NOMO-1 treated with DMSO at 0.1 percent for 48 hours (cell line): Measurements from ENCODE around the gene UBE2G1.
A peak's percentile ranks its signal among the peaks of the same experiment; 100 is the strongest.
"Not testable (repeated sequence)": the region's sequence is repeated elsewhere in the genome, so short reads cannot be mapped to it uniquely, and the experiment has no call there.

Experiments used
- DNase-seq: peaks from one replicate; lab custom pipeline; 2025; ENCODE audit not compliant: unreplicated experiment; lab: John Stamatoyannopoulos, UW

Gene UBE2G1, protein sequence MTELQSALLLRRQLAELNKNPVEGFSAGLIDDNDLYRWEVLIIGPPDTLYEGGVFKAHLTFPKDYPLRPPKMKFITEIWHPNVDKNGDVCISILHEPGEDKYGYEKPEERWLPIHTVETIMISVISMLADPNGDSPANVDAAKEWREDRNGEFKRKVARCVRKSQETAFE

DNA sequence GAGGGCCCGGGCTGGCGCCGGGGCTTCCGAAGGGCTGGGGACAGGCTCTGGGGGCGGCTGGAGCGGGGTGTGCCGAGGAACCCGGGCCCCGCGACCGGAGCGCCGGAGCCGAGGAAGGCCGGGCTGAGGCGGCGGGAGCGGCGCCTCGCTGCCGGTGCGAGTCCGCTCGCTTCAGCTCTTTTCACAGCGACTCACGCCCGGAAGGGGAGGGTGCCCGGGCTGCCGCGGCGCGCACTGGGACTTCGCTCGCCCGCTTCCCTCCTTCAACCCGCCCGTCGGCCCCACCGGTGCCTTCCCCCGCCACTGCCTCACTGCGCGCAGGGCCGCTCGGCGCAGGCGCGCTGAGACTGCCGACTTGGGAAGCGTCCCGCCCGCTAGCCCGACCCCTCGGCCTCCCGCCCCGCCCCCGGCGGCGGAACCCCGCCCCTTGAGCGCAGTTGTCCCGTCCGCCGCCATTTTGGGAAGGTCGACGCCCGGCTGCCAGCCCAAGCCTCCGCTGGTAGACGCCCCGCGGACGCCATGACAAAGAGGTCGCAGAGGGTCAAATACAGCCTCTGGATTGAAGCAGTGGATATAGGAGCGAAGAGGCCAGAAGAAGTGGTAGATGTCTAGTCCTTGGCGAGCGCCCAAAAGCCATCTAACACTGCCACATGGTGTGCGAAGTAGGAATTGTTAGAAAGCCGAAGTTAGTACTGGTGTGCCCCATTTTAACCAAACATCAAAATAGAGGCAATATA, at the start of gene UBE2G1:
Gene UBE2G1 (minus strand): TSS at position 349 of the 737 bp plus-strand sequence. CDS start 359 bp downstream, outside the sequence.
- peak; percentile 100 for DNase-seq

DNA sequence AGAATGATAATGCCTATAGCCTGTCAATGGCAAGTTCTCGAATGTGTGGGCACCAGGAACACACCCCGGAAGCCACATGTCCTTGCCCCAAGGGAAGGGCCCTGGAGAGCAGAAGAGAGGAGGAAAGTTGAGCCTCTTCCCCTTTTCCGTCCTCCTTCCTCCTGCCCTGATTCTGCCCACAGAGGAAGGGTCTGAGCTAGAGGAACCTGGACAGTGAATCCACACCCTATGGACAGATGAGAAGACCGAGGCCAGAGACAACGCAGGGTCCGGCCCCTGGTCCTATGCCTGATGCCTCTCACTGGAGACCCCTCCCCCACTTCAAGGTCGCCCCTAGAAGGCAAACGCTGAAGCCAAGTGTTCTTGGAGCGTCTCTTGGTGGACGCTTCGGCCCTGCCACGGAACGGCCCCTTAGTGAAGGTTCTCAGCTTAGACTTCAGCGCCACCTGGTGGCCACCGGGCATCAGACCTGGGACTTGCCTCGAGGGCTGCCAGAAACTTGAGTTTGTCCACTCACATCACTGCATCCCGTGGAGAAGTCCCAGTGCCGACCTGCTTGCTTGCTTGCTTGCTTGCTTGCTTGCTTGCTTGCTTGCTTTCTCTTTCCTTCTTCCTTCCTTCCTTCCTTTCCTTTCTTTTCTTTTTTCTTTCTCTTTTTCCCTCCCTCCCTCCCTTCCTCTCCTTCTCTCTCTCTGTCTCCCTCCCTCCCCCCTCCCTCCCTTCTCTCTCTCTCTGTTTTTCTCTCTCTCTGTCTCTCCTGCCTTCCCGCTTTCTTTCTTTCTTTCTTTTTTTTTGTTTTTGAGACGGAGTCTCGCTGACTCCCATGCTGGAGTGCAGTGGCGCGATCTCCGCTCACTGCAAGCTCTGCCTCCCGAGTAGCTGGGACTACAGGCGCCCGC, 46.7 kb upstream of the UBE2G1 start:
- DNase-seq, result peak; percentile 86

- no peak for DNase-seq
Observed at GRCh38 chr17:4411201-4411600, 44.7 kb upstream of the UBE2G1 start.

- DNase-seq, result no peak
Observed at GRCh38 chr17:4409659-4410058, 43.2 kb upstream of the UBE2G1 start.

GRCh38 chr17:4407851-4408250, 41.4 kb upstream of the UBE2G1 start:
- no peak for DNase-seq

GRCh38 chr17:4407216-4407615, 40.7 kb upstream of the UBE2G1 start:
- no peak for DNase-seq

- DNase-seq, result no peak
Observed at GRCh38 chr17:4406386-4406785, 39.9 kb upstream of the UBE2G1 start.

DNA sequence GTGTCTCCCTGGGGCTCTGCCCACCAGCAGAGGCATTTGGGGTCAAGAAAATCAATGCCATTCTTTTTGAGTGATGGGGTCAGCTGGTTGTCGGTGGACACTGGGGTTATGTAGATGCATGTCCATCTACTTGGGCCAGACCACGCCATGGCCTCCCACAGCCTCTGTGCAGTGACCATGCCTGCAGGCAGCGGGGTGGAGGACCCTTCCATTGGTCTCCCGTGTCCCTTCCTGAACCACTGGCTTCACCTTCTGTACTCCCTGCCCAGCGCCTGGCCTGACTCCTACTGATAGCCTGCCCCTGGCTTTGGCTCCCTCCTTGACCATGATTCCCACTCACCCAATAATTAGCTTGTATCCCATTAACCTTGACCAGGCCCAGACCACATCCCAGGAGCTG, 39.2 kb upstream of the UBE2G1 start:
- DNase-seq, result no peak

- DNase-seq, result no peak
Observed at GRCh38 chr17:4405038-4405669, 38.7 kb upstream of the UBE2G1 start.

DNA sequence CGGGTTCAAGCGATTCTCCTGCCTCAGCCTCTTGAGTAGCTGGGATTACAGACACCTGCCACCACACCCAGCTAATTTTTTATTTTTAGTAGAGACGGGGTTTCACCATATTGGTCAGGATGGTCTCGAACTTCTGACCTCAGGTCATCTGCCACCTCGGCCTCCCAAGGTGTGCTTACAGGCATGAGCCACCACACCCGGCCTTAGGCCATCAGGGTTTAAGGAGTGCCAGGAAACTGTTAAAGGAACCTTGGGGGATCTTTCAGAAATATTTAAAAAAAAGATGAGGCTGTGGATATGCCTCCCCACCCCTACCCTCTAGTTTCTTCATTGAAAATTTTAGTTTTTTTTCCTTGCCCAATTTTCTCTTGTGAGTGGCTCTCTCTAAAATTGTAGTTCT, 31.4 kb upstream of the UBE2G1 start:
- DNase-seq, result no peak

DNA sequence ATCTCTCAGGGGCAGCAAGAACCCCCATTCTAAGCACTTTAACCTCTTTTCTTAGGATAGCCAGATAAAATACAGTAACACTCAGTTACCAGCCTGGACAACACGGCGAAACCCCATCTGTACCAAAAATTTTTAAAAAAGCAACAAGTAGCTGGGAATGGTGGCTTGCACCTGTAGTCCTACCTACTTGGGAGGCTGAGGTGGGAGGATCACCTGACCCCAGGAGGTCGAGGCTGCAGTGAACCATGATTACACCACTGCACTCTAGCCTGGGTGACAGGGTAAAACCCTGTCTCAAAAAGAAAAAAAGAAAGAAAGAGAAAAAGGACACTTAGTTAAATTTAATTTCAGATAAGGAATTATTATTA, 28.6 kb upstream of the UBE2G1 start:
- DNase-seq, result no peak

DNA sequence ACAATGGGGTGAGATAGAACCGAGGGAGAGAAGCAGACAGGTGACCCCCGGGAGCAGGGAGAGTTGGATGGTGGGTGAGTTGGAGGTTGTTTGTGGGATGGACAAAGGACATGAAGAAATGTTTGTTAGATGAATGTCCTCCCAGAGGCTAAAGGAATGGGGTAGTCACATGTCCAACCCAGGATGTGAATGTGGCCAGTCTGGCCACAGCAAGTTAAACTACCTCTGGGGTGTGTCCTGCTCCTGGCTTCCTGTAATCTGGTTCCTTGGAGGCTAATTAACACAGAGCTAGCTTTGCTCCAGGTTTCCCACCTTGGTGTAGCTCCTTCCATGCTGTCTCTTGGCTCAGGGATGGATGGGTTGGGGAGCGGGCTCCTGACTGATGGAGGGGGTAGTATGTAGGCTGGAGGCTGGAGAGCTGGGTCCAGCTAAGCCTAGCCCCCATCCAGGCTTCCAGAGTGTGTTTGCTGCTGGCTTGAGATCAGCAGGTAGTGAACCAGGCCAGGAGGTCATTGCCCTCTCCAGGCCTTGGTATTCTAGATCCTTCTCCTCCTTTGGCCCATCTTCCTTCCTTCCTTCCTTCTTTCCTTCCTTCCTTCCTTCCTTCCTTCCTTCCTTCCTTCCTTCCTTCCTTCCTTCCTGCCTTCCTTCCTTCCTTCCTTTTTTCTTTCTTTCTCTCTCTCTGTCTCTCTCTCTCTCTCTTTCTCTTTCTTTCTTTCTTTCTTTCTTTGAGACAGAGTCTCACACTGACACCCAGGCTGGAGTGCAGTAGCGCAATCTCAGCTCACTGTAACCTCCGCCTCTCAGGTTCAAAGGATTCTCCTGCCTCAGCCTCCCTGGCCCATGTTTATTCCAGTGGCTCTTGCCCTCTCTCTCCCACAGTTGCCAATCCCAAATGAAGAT, 28.0 kb upstream of the UBE2G1 start:
- DNase-seq, result no peak

- DNase-seq, result no peak
Observed at GRCh38 chr17:4393806-4394205, 27.3 kb upstream of the UBE2G1 start.

- DNase-seq, result no peak
Observed at GRCh38 chr17:4389079-4389478, 22.6 kb upstream of the UBE2G1 start.

DNA sequence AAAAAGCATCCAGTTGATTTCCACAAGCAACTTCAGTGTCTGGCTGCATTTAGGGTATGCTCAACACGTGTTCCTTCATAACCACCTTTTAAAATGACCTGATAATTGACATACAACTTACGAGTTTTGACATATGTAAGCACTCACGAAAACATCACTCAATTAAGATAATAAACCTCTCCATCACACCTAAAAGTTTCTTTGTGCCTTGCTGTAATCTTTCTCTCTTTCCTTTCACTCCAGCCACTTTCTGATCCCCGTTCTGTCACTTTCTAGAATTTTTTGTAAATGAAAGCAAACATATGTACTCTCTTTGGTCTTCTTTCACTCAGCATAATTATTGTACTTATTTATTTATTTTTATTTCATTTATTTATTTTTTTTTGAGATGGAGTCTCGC, 20.7 kb upstream of the UBE2G1 start:
- DNase-seq, result no peak

- DNase-seq, result no peak
Observed at GRCh38 chr17:4386406-4386805, 19.9 kb upstream of the UBE2G1 start.

DNA sequence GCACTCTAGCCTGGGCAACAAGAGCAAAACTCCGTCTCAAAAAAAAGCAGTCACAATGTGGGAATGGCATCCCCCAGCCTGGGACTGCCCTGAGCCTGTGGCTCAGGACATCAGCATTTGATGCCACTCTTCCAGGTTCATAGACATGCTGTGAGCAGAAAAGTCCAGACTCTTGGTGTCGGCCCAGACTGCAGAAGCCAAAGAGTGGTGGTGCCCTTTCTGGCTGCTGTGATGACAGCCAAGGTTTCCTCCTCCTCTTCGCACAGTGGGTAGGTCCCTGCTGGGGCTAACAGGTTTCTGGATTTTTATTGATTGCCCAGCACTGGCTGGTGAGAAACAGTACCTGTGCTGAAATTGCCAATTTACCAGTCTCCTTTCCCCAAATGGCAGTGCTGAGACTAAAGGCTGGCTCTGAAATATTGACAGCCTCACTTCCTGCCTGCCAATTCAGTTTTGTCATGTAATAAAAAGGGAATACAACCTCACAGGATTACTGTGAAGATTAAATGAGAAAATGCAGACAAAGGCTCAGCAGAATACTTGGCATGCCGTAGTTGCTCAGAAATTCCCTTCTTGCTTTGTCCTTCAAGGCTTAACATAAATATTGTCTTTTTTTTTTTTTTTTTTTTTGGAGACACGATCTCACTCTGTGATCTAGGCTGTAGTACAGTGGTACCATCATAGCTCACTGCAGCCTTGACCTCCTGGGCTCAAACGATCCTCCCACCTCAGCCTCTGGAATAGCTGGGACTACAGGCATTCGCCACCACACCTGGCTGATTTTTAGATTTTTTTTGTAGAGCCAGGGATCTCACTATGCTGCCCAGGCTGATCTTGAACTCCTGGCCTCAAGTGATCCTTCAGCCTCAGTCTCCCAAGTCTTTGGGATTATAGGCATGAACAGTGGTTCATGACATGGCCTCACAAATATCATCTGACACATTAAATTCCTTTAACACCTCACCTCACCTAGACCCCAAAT, 15.5 kb upstream of the UBE2G1 start:
- no peak for DNase-seq

- DNase-seq, result no peak
Observed at GRCh38 chr17:4378626-4379025, 12.2 kb upstream of the UBE2G1 start.

DNA sequence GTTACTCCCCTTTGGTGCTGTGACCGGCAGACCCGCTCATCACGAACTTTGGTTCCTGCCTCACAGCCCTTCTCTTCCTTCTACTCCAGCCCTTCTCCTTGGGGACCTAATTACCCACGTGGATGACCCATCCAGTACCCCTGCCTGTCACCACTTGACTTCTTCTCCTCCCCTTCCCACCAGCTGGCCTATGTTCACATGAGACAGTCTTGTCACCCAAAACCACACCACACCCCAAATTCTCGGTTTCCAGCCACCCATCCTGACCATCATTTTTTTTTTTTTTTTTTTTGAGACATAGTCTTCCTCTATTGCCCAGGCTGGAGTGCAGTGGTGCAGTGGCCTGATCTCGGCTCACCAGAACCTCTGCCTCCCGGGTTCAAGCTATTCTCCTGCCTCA, 10.8 kb upstream of the UBE2G1 start:
- DNase-seq, result not testable (repeated sequence)
